ENCODE results near the gene GRAMD4. TPM values are rescaled to one million over a fixed set of nuclear protein-coding genes. Genes with fewer than 3 reads are reported as not detected.

GRAMD4 gene
- total RNA-seq, 1 donor from 2014 or later = 58.1 TPM

GRCh38 chr22:46609724-46610201 lies 10.4 kb upstream of the GRAMD4 start:
- Histone ChIP-seq H3K27me3 (ENCODE audit: low read depth) (no peaks in the 10 kb centered on the region), H3K27ac (no peak overlapping the region), H3K36me3 (no peaks in the 10 kb centered on the region), H3K4me3 (no peak overlapping the region), H3K9me3 (no peaks in the 10 kb centered on the region), H3K4me1 (peaks cover 33% of the 10 kb centered on the region)
- ATAC-seq (no peak), DNase-seq (no peak)
- intact Hi-C loops (cut with DNase I) = no loop called here
- no peak for TF ChIP-seq CTCF (IDR thresholded peaks at IDR 0.05)

DNA sequence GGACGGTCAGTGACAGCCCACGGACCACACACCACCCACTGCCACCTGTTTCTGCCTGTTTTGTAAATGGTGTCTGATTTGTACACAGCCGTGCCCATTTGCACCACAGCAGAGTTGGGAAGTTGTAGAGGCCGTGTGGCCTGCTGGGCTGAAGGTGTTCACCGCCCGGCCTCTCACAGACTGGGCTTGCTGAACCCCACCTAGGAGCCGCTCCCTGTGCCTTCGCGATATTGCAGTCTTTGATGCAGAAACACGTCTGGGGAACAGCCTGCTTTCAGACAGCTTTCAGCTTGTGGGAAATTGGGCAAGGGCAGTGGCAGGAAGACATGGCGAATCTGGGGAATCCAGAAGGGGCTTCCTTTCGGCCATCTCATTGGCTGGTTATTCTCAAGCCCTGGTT lies 9.8 kb upstream of the GRAMD4 start:
- no peaks in the 10 kb centered on the region for H3K27me3 ChIP-seq (ENCODE audit: low read depth)
- intact Hi-C loops (cut with DNase I) = no loop called here
- DNase-seq = peak; percentile 39
- H3K4me3 ChIP-seq = no peak overlapping the region
- ATAC-seq = no peak
- H3K36me3 ChIP-seq = no peaks in the 10 kb centered on the region
- TF ChIP-seq CTCF (IDR thresholded peaks at IDR 0.05) = no peak
- H3K9me3 ChIP-seq = no peaks in the 10 kb centered on the region
- H3K4me1 ChIP-seq = peaks cover 33% of the 10 kb centered on the region
- H3K27ac ChIP-seq = no peak overlapping the region

DNA sequence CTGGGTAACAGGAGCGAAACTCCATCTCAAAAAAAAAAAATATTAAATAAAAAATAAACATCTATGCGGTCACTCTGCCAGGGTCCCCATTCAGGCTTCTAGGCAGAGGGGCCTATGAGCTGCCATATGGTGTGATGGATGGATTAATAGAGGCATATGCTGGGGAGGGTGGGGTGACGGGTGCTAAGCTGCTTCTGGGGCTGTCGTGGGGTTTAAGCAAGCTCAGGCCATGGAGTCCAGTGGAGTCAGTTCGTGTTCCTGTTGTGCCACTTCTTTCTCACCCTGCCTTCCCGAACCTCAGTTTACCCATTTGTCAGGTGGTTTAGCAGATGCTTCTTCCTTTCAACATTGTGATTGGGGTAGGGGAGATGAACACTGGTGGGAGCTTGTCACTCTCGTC lies 9.0 kb upstream of the GRAMD4 start:
- Histone ChIP-seq H3K27me3 (ENCODE audit: low read depth) (no peaks in the 10 kb centered on the region), H3K36me3 (no peaks in the 10 kb centered on the region), H3K4me1 (peaks cover 33% of the 10 kb centered on the region), H3K27ac (no peak overlapping the region), H3K9me3 (no peaks in the 10 kb centered on the region), H3K4me3 (no peak overlapping the region)
- DNase-seq (no peak), ATAC-seq (no peak)
- TF ChIP-seq CTCF (IDR thresholded peaks at IDR 0.05) = no peak
- intact Hi-C loops (cut with DNase I) = no loop called here

DNA sequence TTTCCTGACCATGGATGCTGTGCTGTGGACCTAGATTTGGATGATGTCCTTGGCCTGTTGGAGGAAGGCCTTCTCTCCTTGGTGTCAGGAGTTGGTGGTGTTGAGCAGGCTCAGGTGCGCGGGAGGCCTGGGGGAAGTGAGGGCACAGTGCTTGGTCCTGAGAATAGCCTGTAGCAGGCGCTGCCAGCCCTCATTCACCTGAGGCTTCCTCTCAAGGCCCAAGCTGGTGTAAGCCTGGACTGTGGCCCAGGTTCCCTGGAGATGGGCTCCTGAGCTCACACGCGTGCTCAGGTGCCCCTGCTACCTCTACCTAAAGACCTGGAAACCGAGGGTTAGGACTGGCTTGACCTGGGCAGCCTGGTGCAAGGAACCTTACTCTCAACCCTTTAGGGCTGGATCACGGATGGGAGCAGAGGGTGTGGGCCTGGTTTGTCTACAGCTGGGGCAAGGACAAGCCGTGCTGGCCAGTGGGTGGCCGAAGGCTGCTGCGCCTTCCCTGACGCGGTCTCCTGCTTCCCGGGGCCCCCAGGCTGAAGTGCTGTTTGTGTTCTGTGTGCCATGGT lies 7.8 kb upstream of the GRAMD4 start:
- no peak for TF ChIP-seq CTCF (IDR thresholded peaks at IDR 0.05)
- H3K4me1 ChIP-seq = peaks cover 30% of the 10 kb centered on the region
- peak; percentile 5 to 11 for ATAC-seq
- no peaks in the 10 kb centered on the region for H3K9me3 ChIP-seq
- no peak for DNase-seq
- H3K4me3 ChIP-seq = no peak overlapping the region
- H3K27me3 ChIP-seq (ENCODE audit: low read depth) = no peaks in the 10 kb centered on the region
- intact Hi-C loops (cut with DNase I) = no loop called here
- H3K36me3 ChIP-seq = no peaks in the 10 kb centered on the region
- H3K27ac ChIP-seq = peak overlapping the region; percentile 53

GRCh38 chr22:46612904-46613605 lies 7.1 kb upstream of the GRAMD4 start:
- ATAC-seq = peak; percentile 31 to 36
- H3K9me3 ChIP-seq = no peaks in the 10 kb centered on the region
- intact Hi-C loops (cut with DNase I) = no loop called here
- peaks cover 31% of the 10 kb centered on the region for H3K4me1 ChIP-seq
- peak overlapping the region; percentile 38 for H3K4me3 ChIP-seq
- H3K36me3 ChIP-seq = no peaks in the 10 kb centered on the region
- peak overlapping the region; percentile 53 for H3K27ac ChIP-seq
- TF ChIP-seq CTCF (IDR thresholded peaks at IDR 0.05) = no peak
- no peaks in the 10 kb centered on the region for H3K27me3 ChIP-seq (ENCODE audit: low read depth)
- peak; percentile 48 for DNase-seq
